ENCODE data around the gene EEA1. TPM values are rescaled to one million over a fixed set of nuclear protein-coding genes. Genes with fewer than 3 reads are reported as not detected.

EEA1 gene
- total RNA-seq, 1 donor from 2014 or later = 9.2 TPM

- Histone ChIP-seq H3K36me3 (ENCODE audit: control insufficient read depth, insufficient read depth, low read length) (no peaks in the 10 kb centered on the region), H3K4me3 (ENCODE audit: low read depth, low read length) (no peak overlapping the region), H3K27me3 (ENCODE audit: control insufficient read depth, insufficient read depth, low read length) (no peaks in the 10 kb centered on the region)
- DNase-seq (ENCODE audit: low read depth) = no peak
- TF ChIP-seq CTCF (IDR thresholded peaks at IDR 0.05; ENCODE audit: insufficient read depth, low read length, poor library complexity, severe bottlenecking) = no peak
Measured at GRCh38 chr12:92926549-92926948, 2.5 kb downstream of the EEA1 start.

GRCh38 chr12:92921877-92922276, 7.2 kb downstream of the EEA1 start:
- no peak for TF ChIP-seq CTCF (IDR thresholded peaks at IDR 0.05; ENCODE audit: insufficient read depth, low read length, poor library complexity, severe bottlenecking)

GRCh38 chr12:92915365-92915764, 13.7 kb downstream of the EEA1 start:
- H3K27me3 ChIP-seq (ENCODE audit: control insufficient read depth, insufficient read depth, low read length) = no peaks in the 10 kb centered on the region
- no peak for DNase-seq (ENCODE audit: low read depth)
- TF ChIP-seq CTCF (IDR thresholded peaks at IDR 0.05; ENCODE audit: insufficient read depth, low read length, poor library complexity, severe bottlenecking) = no peak
- H3K4me3 ChIP-seq (ENCODE audit: low read depth, low read length) = no peak overlapping the region
- H3K36me3 ChIP-seq (ENCODE audit: control insufficient read depth, insufficient read depth, low read length) = no peaks in the 10 kb centered on the region

More at GRCh38 chr12:92921877-92922276, 7.2 kb downstream of the EEA1 start:
- no peak for DNase-seq (ENCODE audit: low read depth)
- no peaks in the 10 kb centered on the region for H3K27me3 ChIP-seq (ENCODE audit: control insufficient read depth, insufficient read depth, low read length)
- H3K4me3 ChIP-seq (ENCODE audit: low read depth, low read length) = no peak overlapping the region
- no peaks in the 10 kb centered on the region for H3K36me3 ChIP-seq (ENCODE audit: control insufficient read depth, insufficient read depth, low read length)

- no peak for TF ChIP-seq CTCF (IDR thresholded peaks at IDR 0.05; ENCODE audit: insufficient read depth, low read length, poor library complexity, severe bottlenecking)
- no peak for DNase-seq (ENCODE audit: low read depth)
- no peaks in the 10 kb centered on the region for H3K27me3 ChIP-seq (ENCODE audit: control insufficient read depth, insufficient read depth, low read length)
- H3K36me3 ChIP-seq (ENCODE audit: control insufficient read depth, insufficient read depth, low read length) = no peaks in the 10 kb centered on the region
- H3K4me3 ChIP-seq (ENCODE audit: low read depth, low read length) = no peak overlapping the region
Measured at GRCh38 chr12:92914170-92914569, 14.9 kb downstream of the EEA1 start.

GRCh38 chr12:92912672-92913071, 16.4 kb downstream of the EEA1 start:
- DNase-seq (ENCODE audit: low read depth) = no peak
- Histone ChIP-seq H3K4me3 (ENCODE audit: low read depth, low read length) (no peak overlapping the region), H3K27me3 (ENCODE audit: control insufficient read depth, insufficient read depth, low read length) (no peaks in the 10 kb centered on the region), H3K36me3 (ENCODE audit: control insufficient read depth, insufficient read depth, low read length) (no peaks in the 10 kb centered on the region)
- TF ChIP-seq CTCF (IDR thresholded peaks at IDR 0.05; ENCODE audit: insufficient read depth, low read length, poor library complexity, severe bottlenecking) = no peak

GRCh38 chr12:92912052-92912451, 17.0 kb downstream of the EEA1 start:
- H3K27me3 ChIP-seq (ENCODE audit: control insufficient read depth, insufficient read depth, low read length) = no peaks in the 10 kb centered on the region
- H3K36me3 ChIP-seq (ENCODE audit: control insufficient read depth, insufficient read depth, low read length) = no peaks in the 10 kb centered on the region
- H3K4me3 ChIP-seq (ENCODE audit: low read depth, low read length) = no peak overlapping the region
- no peak for DNase-seq (ENCODE audit: low read depth)
- no peak for TF ChIP-seq CTCF (IDR thresholded peaks at IDR 0.05; ENCODE audit: insufficient read depth, low read length, poor library complexity, severe bottlenecking)
